Gastrocnemius medialis (tissue), 4 donors: ENCODE measurements around the gene TARDBP. TPM values are rescaled to one million over a fixed set of nuclear protein-coding genes. Genes with fewer than 3 reads are reported as not detected.
"Not testable (repeated sequence)": the region's sequence is repeated elsewhere in the genome, so short reads cannot be mapped to it uniquely, and the experiment has no call there.

ENCODE experiments used
- ATAC-seq, 2 donors: fragments of 150-250 bp; one replicate each; pipeline ENCODE4 v1.9.1; 2016
- DNase-seq, 2 donors: peaks; one replicate each; pipeline ENCODE4 v3.0.0-alpha.2; 2019
- H3K27ac ChIP-seq, 4 donors: fragments of 200-600 bp; sonication (generic); 1 replicate in 1 of 4; 2 replicates in 3 of 4; pipeline ENCODE4 v1.5.1; 2016 to 2018; ENCODE audit warnings: mild to moderate bottlenecking in 2 of 4, moderate library complexity in 1 of 4
- H3K27me3 ChIP-seq, 3 donors: fragments of 200-600 bp; sonication (generic) in 2 of 3; 1 replicate in 1 of 3; 2 replicates in 2 of 3; pipeline versions ENCODE4 v1.5.1 to v1.6.0; 2016 to 2019; ENCODE audit warnings: mild to moderate bottlenecking in 1 of 3, moderate library complexity in 1 of 3
- H3K36me3 ChIP-seq, 2 donors: fragments of 200-600 bp; sonication (generic) in 1 of 2; one replicate each; pipeline ENCODE4 v1.5.1; 2017 to 2018
- H3K4me1 ChIP-seq, 2 donors: fragments of 200-600 bp; sonication (generic) in 1 of 2; one replicate each; pipeline ENCODE4 v1.5.1; 2016 to 2017; ENCODE audit warnings: mild to moderate bottlenecking in 2 of 2
- H3K4me3 ChIP-seq, 4 donors: fragments of 200-600 bp; sonication (generic) in 3 of 4; 1 replicate in 1 of 4; 2 replicates in 3 of 4; pipeline ENCODE4 v1.5.1; 2016 to 2019; ENCODE audit warnings: mild to moderate bottlenecking in 2 of 4
- H3K9me3 ChIP-seq, 3 donors: fragments of 200-600 bp; sonication (generic) in 2 of 3; 1 replicate in 1 of 3; 2 replicates in 2 of 3; pipeline ENCODE4 v1.5.1; 2016 to 2019
- POLR2A ChIP-seq, 2 donors: fragments of 450-650 bp; IDR thresholded peaks; one replicate each; pipeline ENCODE4 v1.6.1; 2017; ENCODE audit warnings: antibody characterized with exemption in 2 of 2, mild to moderate bottlenecking in 2 of 2, moderate library complexity in 2 of 2
- in situ Hi-C, 4 donors: fragments of 200-750 bp; cut with MboI; loops; one replicate each; pipeline versions ENCODE4 v1.15.0 to v1.8.0; 2017; ENCODE audit warnings: low sequenced_read_pairs in 4 of 4
- intact Hi-C: fragments of 100-400 bp; cut with DNase I; formaldehyde crosslinking; loops from one replicate; pipeline ENCODE4 v1.15.1; 2023; ENCODE audit warnings: low total_unique reads
- total RNA-seq, 4 donors: library from RNA; depleted of rRNA; stranded (reverse); fragments of >200 nt; gene quantifications; one replicate each; pipeline versions ENCODE4 v1.1.0 to v1.2.3, GENCODE V29; 2016
- TF ChIP-seq, protein P1 (sequence below), 5 experiments: fragments of 450-650 bp in 3 of 5; fragments of 200-600 bp in 2 of 5; sonication (generic) in 2 of 5; IDR thresholded peaks in 4 of 5; conservative IDR thresholded peaks in 1 of 5; 1 replicate in 4 of 5; 2 replicates in 1 of 5; pipeline ENCODE4 v1.5.1; 2016 to 2019; ENCODE audit warnings: antibody characterized with exemption in 5 of 5, mild to moderate bottlenecking in 3 of 5, moderate library complexity in 3 of 5

TARDBP gene
- total RNA-seq, 4 donors from 2014 or later = 72.0 to 101 (median 85.5) TPM

DNA sequence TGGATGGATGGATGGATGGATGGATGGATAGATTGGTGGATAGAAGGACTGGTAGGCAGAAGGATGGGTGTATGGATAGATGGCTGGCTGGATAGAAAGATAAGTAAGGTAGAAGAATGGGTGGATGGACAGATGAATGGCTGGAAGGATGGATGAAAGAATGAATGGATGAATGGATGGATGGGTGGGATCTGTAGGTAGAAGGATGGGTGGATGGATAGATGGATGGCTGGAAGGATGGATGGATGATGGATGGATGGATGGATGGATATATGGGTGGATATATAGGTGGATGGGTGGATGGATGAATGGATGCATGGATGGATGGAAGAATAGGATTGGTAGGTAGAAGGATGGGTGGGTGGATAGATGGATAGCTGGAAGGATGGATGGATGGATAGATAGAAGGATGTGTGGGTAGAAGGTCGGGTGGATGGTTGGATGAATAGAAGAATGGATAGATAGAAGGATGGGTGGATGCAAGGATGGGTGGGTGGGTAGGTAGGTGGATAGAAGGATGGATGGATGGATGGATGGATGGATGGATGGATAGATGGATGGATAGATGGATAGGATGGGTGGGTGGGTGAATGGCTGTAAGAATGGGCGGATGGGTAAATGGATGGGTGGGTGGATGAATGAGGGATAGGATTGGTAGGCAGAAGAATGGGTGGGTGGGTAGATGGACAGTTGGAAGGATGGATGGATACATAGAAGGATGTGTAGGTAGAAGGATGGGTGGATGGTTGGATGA, 27.1 kb downstream of the TARDBP start:
- ATAC-seq (no peak), DNase-seq (no peak)
- Histone ChIP-seq H3K36me3 (no peaks in the 10 kb centered on the region), H3K9me3 (no peaks in the 10 kb centered on the region), H3K27me3 (no peaks in the 10 kb centered on the region), H3K4me3 (no peak overlapping the region), H3K4me1 (peaks cover 8 to 10% of the 10 kb centered on the region in 2 donors), H3K27ac (no peak overlapping the region)
- intact Hi-C loops = loop anchor here (2.0 kb wide), 1 partner anchor 59 kb away; the partner anchor contains the start of gene EXOSC10
- in situ Hi-C loops = loop anchor here (5.0 to 25.0 kb wide), 3 partner anchors 598 to 605 kb away; no protein-coding TSS in a partner anchor
- TF ChIP-seq, protein P1, sequence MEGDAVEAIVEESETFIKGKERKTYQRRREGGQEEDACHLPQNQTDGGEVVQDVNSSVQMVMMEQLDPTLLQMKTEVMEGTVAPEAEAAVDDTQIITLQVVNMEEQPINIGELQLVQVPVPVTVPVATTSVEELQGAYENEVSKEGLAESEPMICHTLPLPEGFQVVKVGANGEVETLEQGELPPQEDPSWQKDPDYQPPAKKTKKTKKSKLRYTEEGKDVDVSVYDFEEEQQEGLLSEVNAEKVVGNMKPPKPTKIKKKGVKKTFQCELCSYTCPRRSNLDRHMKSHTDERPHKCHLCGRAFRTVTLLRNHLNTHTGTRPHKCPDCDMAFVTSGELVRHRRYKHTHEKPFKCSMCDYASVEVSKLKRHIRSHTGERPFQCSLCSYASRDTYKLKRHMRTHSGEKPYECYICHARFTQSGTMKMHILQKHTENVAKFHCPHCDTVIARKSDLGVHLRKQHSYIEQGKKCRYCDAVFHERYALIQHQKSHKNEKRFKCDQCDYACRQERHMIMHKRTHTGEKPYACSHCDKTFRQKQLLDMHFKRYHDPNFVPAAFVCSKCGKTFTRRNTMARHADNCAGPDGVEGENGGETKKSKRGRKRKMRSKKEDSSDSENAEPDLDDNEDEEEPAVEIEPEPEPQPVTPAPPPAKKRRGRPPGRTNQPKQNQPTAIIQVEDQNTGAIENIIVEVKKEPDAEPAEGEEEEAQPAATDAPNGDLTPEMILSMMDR (IDR thresholded peaks at IDR 0.05 in 4 of 5, conservative IDR thresholded peaks at IDR 0.05 in 1 of 5) = no peak
- no peak for TF ChIP-seq POLR2A (IDR thresholded peaks at IDR 0.05)

DNA sequence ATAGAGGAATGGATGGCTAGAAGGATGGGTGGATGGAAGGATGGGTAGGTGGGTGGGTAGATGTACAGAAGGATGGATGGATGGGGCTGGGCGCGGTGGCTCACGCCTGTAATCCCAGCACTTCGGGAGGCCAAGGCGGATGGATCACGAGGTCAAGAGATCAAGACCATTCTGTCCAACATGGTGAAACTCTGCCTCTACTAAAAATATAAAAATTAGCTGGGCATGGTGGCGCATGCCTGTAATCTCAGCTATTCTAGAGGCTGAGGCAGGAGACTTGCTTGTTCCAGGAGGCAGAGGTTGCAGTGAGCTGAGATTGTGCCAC, 27.6 kb downstream of the TARDBP start:
- in situ Hi-C loops = loop anchor here in 1 of 4 donors (25.0 kb wide), 1 partner anchor 597 kb away; no protein-coding TSS in a partner anchor
- H3K4me3 ChIP-seq, DNase-seq, H3K27ac ChIP-seq, H3K36me3 ChIP-seq, H3K27me3 ChIP-seq, ATAC-seq, intact Hi-C loops, H3K9me3 ChIP-seq: not testable (repeated sequence)
- H3K4me1 ChIP-seq = peaks cover 8 to 10% of the 10 kb centered on the region in 2 donors

DNA sequence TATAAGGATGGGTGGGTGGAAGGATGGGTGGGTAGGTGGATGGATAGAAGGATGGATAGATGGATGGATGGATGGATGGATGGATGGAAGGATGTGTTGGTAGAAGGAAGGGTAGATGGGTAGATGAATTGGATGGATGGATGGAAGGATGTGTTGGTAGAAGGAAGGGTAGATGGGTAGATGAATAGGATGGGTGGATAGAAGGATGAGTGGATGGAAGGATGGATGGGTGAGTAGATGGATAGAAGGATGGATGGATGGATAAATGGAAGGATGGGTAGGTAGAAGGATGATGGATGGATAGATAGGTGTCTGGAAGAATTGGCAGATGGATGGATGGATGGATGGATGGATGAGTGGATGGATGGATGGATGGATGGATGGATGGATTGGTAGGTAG, 28.6 kb downstream of the TARDBP start:
- no peak for ATAC-seq

DNA sequence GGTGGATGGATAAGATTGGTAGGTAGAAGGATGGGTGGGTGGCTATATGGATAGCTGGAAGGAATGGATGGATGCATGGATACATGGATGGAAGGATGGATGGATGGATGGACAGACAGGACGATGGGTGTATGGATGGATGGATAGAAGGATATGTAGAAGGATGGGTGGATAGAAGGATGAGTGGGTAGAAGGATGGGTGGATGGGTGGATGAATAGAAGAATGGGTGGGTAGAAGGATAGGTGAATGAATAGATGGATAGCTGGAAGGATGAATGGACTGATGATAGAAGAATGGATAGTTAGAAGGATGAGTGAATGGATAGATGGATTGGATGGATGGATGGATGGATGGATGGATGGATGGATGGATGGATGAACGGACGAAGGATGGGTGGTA, 29.6 kb downstream of the TARDBP start:
- no peak overlapping the region for H3K4me3 ChIP-seq
- H3K4me1 ChIP-seq = peaks cover 8 to 10% of the 10 kb centered on the region in 2 donors
- DNase-seq = no peak
- H3K27ac ChIP-seq = no peak overlapping the region
- intact Hi-C loops = no loop called here
- in situ Hi-C loops = loop anchor here in 1 of 4 donors (25.0 kb wide), 1 partner anchor 595 kb away; no protein-coding TSS in a partner anchor
- no peaks in the 10 kb centered on the region for H3K9me3 ChIP-seq
- TF ChIP-seq POLR2A (IDR thresholded peaks at IDR 0.05) = no peak
- TF ChIP-seq, protein P1 (IDR thresholded peaks at IDR 0.05 in 4 of 5, conservative IDR thresholded peaks at IDR 0.05 in 1 of 5) = no peak
- ATAC-seq = no peak
- no peaks in the 10 kb centered on the region for H3K27me3 ChIP-seq
- H3K36me3 ChIP-seq = no peaks in the 10 kb centered on the region

More for the DNA sequence above, 28.6 kb downstream of the TARDBP start:
- Histone ChIP-seq H3K4me1 (peaks cover 8 to 10% of the 10 kb centered on the region in 2 donors), H3K27me3 (no peaks in the 10 kb centered on the region), H3K9me3 (no peaks in the 10 kb centered on the region), H3K27ac (no peak overlapping the region), H3K4me3 (no peak overlapping the region), H3K36me3 (no peaks in the 10 kb centered on the region)
- TF ChIP-seq, protein P1 (IDR thresholded peaks at IDR 0.05 in 4 of 5, conservative IDR thresholded peaks at IDR 0.05 in 1 of 5) = no peak
- TF ChIP-seq POLR2A (IDR thresholded peaks at IDR 0.05) = no peak
- DNase-seq = no peak
- in situ Hi-C loops = loop anchor here in 1 of 4 donors (25.0 kb wide), 1 partner anchor 596 kb away; no protein-coding TSS in a partner anchor
- intact Hi-C loops = no loop called here

DNA sequence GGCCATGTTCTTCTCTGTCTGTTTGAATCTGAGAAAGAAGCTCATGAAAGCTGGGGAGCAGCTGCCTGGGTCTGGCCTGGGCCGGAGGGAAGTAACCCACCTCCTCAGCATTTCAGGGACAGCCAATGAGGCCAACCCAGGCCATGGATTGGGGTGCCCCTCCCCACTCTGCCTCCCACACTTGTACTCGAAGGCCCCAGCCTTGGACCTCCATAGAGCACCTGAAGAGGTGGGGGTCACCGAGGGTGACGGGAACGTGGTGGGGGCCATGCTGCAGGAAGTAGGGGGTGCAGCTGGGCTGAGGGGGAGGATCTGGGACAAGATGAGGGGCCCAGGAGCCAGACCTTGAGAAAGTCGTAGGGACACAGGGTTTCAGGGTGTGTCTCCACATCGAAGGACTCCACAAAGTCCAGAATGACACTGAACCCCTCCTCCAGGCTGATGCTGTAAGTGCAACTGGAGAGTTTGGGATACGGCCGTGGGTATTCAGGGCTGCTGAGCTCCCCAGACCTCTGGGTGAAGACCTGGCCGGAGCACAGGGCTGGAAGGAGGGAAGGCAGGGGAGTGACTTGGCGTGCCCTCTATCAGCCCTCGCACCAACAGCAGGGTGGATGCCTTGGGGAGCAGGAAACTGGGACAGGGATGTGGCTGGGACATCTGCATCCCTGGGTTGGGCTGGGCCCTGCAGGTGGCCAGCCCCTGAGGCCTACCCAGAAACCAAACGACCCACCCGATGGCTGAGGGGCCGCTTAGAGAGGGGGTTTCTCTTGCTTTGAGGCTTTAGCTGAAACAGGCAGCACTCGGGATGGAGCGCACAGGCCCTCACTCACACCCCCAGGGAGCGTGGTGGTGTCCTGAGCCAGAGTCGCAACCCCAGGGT, 30.8 kb downstream of the TARDBP start:
- Histone ChIP-seq H3K9me3 (no peaks in the 10 kb centered on the region), H3K4me3 (no peak overlapping the region), H3K4me1 (peaks cover 2 to 4% of the 10 kb centered on the region in 2 donors), H3K36me3 (no peaks in the 10 kb centered on the region), H3K27ac (no peak overlapping the region), H3K27me3 (no peaks in the 10 kb centered on the region)
- intact Hi-C loops = no loop called here
- DNase-seq (no peak), ATAC-seq (no peak)
- TF ChIP-seq POLR2A (IDR thresholded peaks at IDR 0.05) = no peak
- TF ChIP-seq, protein P1 (IDR thresholded peaks at IDR 0.05 in 4 of 5, conservative IDR thresholded peaks at IDR 0.05 in 1 of 5) = no peak
- in situ Hi-C loops = loop anchor here in 1 of 4 donors (25.0 kb wide), 1 partner anchor 594 kb away; no protein-coding TSS in a partner anchor
